ENCODE data around the gene ZW10. TPM values are rescaled to one million over a fixed set of nuclear protein-coding genes. Genes with fewer than 3 reads are reported as not detected.

Gene ZW10
- total and polyA plus RNA-seq, 2 of the 13 experiments (the other 11 are each of a cell fraction or from before 2014, with no cell fraction given), result 5.8 to 31.3 TPM

- TF ChIP-seq ZNF224 (CRISPR knock-in tag; IDR thresholded peaks at IDR 0.05), result no peak
These were observed 37.2 kb downstream of the ZW10 start (continued) for GRCh38 chr11:113736323-113736722.

GRCh38 chr11:113732092-113732491 lies 41.4 kb downstream of the ZW10 start:
- no peaks in the 10 kb centered on the region for H4K20me1 ChIP-seq (ENCODE audit: insufficient read depth, low read length)
- H3K36me3 ChIP-seq (replicated peaks in 1 of 2; ENCODE audit: control insufficient read depth in 1 of 2, insufficient read depth in 2 of 2, low read length in 2 of 2), result peaks cover 3 to 30% of the 10 kb centered on the region in 2 experiments; a peak in 3 of 5 replicates
- no peaks in the 10 kb centered on the region for H3K79me2 ChIP-seq (ENCODE audit: insufficient read depth, low read length)
- no peak overlapping the region for H3K4me2 ChIP-seq (ENCODE audit: low read depth, low read length)
- H3K9me3 ChIP-seq (ENCODE audit: low read length), result no peaks in the 10 kb centered on the region
- H3K27me3 ChIP-seq (ENCODE audit: control insufficient read depth in 1 of 2, insufficient read depth in 2 of 2, low read length in 2 of 2), result no peaks in the 10 kb centered on the region
- no peak overlapping the region for H2AFZ ChIP-seq (ENCODE audit: low read length)
- no peak for FAIRE-seq
- TF ChIP-seq SMAD9 (CRISPR knock-in tag; IDR thresholded peaks at IDR 0.05) (no peak), KAT7 (CRISPR knock-in tag; IDR thresholded peaks at IDR 0.05; ENCODE audit: borderline replicate concordance) (no peak), ZBTB38 (CRISPR knock-in tag; IDR thresholded peaks at IDR 0.05) (no peak), ZNF660 (CRISPR knock-in tag; IDR thresholded peaks at IDR 0.05; ENCODE audit: borderline replicate concordance, low read depth) (no peak), RXRB (CRISPR knock-in tag; IDR thresholded peaks at IDR 0.05; ENCODE audit: borderline replicate concordance) (no peak), ZNF574 (CRISPR knock-in tag; IDR thresholded peaks at IDR 0.05) (no peak), ATM (IDR thresholded peaks at IDR 0.05; ENCODE audit: borderline replicate concordance) (no peak), ZFP91 (CRISPR knock-in tag; IDR thresholded peaks at IDR 0.05; ENCODE audit: borderline replicate concordance) (no peak), SIX4 (CRISPR knock-in tag; IDR thresholded peaks at IDR 0.05) (no peak), ZNF772 (CRISPR knock-in tag; IDR thresholded peaks at IDR 0.05) (no peak), ZNF224 (CRISPR knock-in tag; IDR thresholded peaks at IDR 0.05) (no peak), E2F1 (CRISPR knock-in tag; IDR thresholded peaks at IDR 0.05) (no peak), ZNF615 (CRISPR knock-in tag; IDR thresholded peaks at IDR 0.05; ENCODE audit: borderline replicate concordance) (no peak), NFIC (IDR thresholded peaks at IDR 0.05; ENCODE audit: low read length) (no peak), JDP2 (CRISPR knock-in tag; IDR thresholded peaks at IDR 0.05; ENCODE audit: borderline replicate concordance) (no peak)
- BruUV-seq (replicated peaks), result no TSS peak
- POLR2A ChIA-PET, result no interaction called here
- H3K4me1 ChIP-seq (ENCODE audit: insufficient read depth, low read length), result no peaks in the 10 kb centered on the region
- no peak overlapping the region for H3K9ac ChIP-seq (ENCODE audit: insufficient read depth, low read depth, low read length)
- CTCF ChIA-PET (ENCODE audit: low intra/inter-chr PET ratio, low total read pairs), result no interaction called here
- no peak overlapping the region for H3K4me3 ChIP-seq (replicated peaks in 1 of 3; ENCODE audit: insufficient read depth in 1 of 3, low read depth in 2 of 3, low read length in 3 of 3)
- no peak overlapping the region for H3K27ac ChIP-seq (ENCODE audit: extremely low read length, insufficient read depth, low read length)
- no peak for DNase-seq (ENCODE audit: low spot score)
- in situ Hi-C loops (cut with HindIII; ENCODE audit: extremely low pct_ligation_motif_present, low pct_unique_long_range_greater_than_20kb), result loop anchor here (5.0 to 25.0 kb wide), 2 partner anchors 195 to 425 kb away; no protein-coding TSS in a partner anchor
- intact Hi-C loops (cut with micrococcal nuclease; ENCODE audit: unreplicated experiment), result loop anchor here (5.0 kb wide), 1 partner anchor 295 kb away; no protein-coding TSS in a partner anchor
- 97% methylated on average over 5 of the region's 5 CpGs for WGBS (ENCODE audit: low lambda C conversion rate)
- ATAC-seq, result no peak

Data from HepG2 (cell line).